GM23338 (cell line): ENCODE results near the gene RBM19. TPM values are rescaled to one million over a fixed set of nuclear protein-coding genes. Genes with fewer than 3 reads are reported as not detected.

ENCODE experiments used
- ATAC-seq: fragments of 200-7000 bp; cut with Tn5 transposase; 3 replicates; pipeline ENCODE4 v1.9.1; 2020
- DNase-seq: peaks from one replicate; pipeline ENCODE4 v3.0.0-alpha.2; 2015; ENCODE audit warnings: low spot score
- H2AFZ ChIP-seq: fragments of 200-600 bp; sonication (generic); 2 replicates; pipeline ENCODE4 v1.8.0; 2016; ENCODE audit warnings: antibody characterized with exemption, mild to moderate bottlenecking, moderate library complexity
- H3F3A ChIP-seq: fragments of 200-600 bp; sonication (generic); replicated peaks from 2 replicates; pipeline ENCODE4 v1.8.0; 2017; ENCODE audit warnings: antibody characterized with exemption, mixed run types, low read depth
- H3K27ac ChIP-seq: fragments of 200-600 bp; sonication (generic); 2 replicates; pipeline ENCODE4 v1.6.1; 2016; ENCODE audit warnings: low read depth
- H3K27me3 ChIP-seq: fragments of 200-600 bp; sonication (generic); 2 replicates; pipeline ENCODE4 v1.8.0; 2016; ENCODE audit warnings: mild to moderate bottlenecking, mixed run types, moderate library complexity; ENCODE audit not compliant: insufficient read depth
- H3K36me3 ChIP-seq: fragments of 200-600 bp; sonication (generic); 2 replicates; pipeline ENCODE4 v1.8.0; 2016; ENCODE audit warnings: mild to moderate bottlenecking; ENCODE audit not compliant: insufficient read depth
- H3K4me1 ChIP-seq: fragments of 200-600 bp; sonication (generic); 2 replicates; pipeline ENCODE4 v1.8.0; 2016; ENCODE audit warnings: mild to moderate bottlenecking, moderate library complexity; ENCODE audit not compliant: insufficient read depth
- H3K4me2 ChIP-seq: fragments of 200-600 bp; sonication (generic); 2 replicates; pipeline ENCODE4 v1.7.1; 2017; ENCODE audit warnings: mixed run types
- H3K4me3 ChIP-seq: fragments of 200-600 bp; sonication (generic); 2 replicates; pipeline ENCODE4 v1.6.1; 2016; ENCODE audit warnings: mixed run types
- H3K79me2 ChIP-seq: fragments of 200-600 bp; sonication (generic); replicated peaks from 2 replicates; pipeline ENCODE4 v1.8.0; 2017; ENCODE audit warnings: mild to moderate bottlenecking; ENCODE audit not compliant: insufficient read depth
- H3K9me2 ChIP-seq: fragments of 200-600 bp; sonication (generic); 2 replicates; pipeline ENCODE4 v1.8.0; 2017; ENCODE audit not compliant: insufficient read depth
- H4K20me1 ChIP-seq: fragments of 200-600 bp; sonication (generic); replicated peaks from 2 replicates; pipeline ENCODE4 v1.8.0; 2017; ENCODE audit warnings: mild to moderate bottlenecking; ENCODE audit not compliant: insufficient read depth
- H3K27ac Mint-ChIP-seq: 2 replicates; pipeline ENCODE4 v1.8.0; 2020; ENCODE audit warnings: inconsistent platforms, mild to moderate bottlenecking, moderate library complexity, mixed read lengths
- H3K27me3 Mint-ChIP-seq: 3 replicates; pipeline ENCODE4 v1.8.0; 2022; ENCODE audit warnings: low read depth, mild to moderate bottlenecking, moderate library complexity, mixed read lengths, inconsistent platforms; ENCODE audit not compliant: insufficient read depth, poor library complexity
- H3K36me3 Mint-ChIP-seq: 3 replicates; pipeline ENCODE4 v1.8.0; 2021; ENCODE audit warnings: low read depth, mild to moderate bottlenecking, inconsistent platforms, moderate library complexity, mixed read lengths
- H3K4me1 Mint-ChIP-seq: 3 replicates; pipeline ENCODE4 v1.8.0; 2020; ENCODE audit warnings: mild to moderate bottlenecking, inconsistent platforms, mixed read lengths
- H3K4me3 Mint-ChIP-seq: 3 replicates; pipeline ENCODE4 v1.8.0; 2021; ENCODE audit warnings: moderate library complexity, mild to moderate bottlenecking, inconsistent platforms, mixed read lengths
- H3K9me3 Mint-ChIP-seq: 3 replicates; pipeline ENCODE4 v1.8.0; 2020; ENCODE audit warnings: moderate library complexity, mild to moderate bottlenecking, inconsistent platforms, mixed read lengths
- EZH2 ChIP-seq: fragments of 200-600 bp; sonication (generic); IDR thresholded peaks from one replicate; pipeline ENCODE4 v1.8.0; 2017; ENCODE audit warnings: antibody characterized with exemption, mild to moderate bottlenecking, low read depth; ENCODE audit not compliant: unreplicated experiment
- JUNB ChIP-seq: IDR thresholded peaks from one replicate; pipeline ENCODE4 v1.6.1; 2016; ENCODE audit warnings: antibody characterized with exemption; ENCODE audit not compliant: unreplicated experiment
- POLR2AphosphoS5 ChIP-seq: IDR thresholded peaks from 2 replicates; pipeline ENCODE4 v1.6.1; 2016; ENCODE audit warnings: antibody characterized with exemption, low read depth
- ZNF114 ChIP-seq: fragments of 250-450 bp; sonication (Bioruptor Pico); IDR thresholded peaks from 2 replicates; pipeline ENCODE4 v1.5.0; 2020; ENCODE audit warnings: mild to moderate bottlenecking, moderate library complexity
- polyA plus RNA-seq: library from polyadenylated mRNA; unstranded; fragments of >200 nt; fragmentation: Nextera tagmentation; extraction: Ambion mirVana; gene quantifications from 2 replicates; pipeline ENCODE4 v1.2.1, GENCODE V29; 2016
- total RNA-seq: library from RNA; depleted of rRNA; stranded (reverse); fragments of >200 nt; shearing (Covaris generic); gene quantifications from 2 replicates; pipeline ENCODE4 v1.2.3, GENCODE V29; 2014
- TF ChIP-seq, protein P1 (sequence below): fragments of 250-450 bp; sonication (Bioruptor Pico); IDR thresholded peaks from 2 replicates; pipeline ENCODE4 v1.5.0; 2020; ENCODE audit warnings: mild to moderate bottlenecking, moderate library complexity
- TF ChIP-seq, protein P2 (sequence below): IDR thresholded peaks from 2 replicates; pipeline ENCODE4 v1.6.1; 2016; ENCODE audit warnings: antibody characterized with exemption

Gene RBM19
- total and polyA plus RNA-seq, 2 experiments from 2014 or later = 43.4 to 56.7 TPM

DNA sequence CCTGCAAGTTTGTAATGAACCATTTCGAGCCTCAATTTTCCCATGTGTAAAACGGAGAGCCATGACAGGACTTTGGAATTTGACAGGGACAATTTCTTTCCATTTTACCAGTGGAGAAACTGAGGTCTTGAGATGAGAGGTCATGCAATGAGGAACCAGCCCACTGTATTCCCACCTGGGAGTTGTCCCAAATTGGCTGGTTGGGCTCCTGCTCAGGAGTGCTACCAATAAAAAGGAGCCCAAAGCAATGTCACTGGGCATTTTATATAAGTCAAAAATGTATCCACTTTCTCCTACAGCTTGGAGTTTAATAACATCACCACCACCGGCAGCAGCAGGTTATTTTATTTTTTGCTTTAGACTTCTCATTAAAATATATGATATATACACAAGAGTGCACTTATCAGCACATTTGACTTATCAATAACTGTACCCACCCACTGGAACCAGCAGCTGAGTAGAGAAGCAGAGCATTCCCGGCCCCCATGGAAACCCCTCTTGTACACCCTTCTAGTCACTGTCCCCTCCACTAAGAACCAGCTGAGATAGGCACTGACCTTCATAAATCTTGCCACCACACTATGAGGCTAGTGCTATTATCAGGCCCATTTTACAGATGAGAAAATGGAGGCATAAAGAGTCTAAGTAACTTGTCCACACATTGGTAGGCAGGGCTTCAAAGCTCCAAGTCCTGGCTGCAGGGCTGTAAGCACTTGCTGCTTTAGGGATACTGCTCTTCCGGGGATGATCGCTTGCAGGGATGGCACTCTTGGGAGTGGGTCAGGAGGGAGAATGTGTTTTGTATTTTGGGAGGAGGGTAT, 25.3 kb upstream of the RBM19 start (continued):
- TF ChIP-seq, protein P1, sequence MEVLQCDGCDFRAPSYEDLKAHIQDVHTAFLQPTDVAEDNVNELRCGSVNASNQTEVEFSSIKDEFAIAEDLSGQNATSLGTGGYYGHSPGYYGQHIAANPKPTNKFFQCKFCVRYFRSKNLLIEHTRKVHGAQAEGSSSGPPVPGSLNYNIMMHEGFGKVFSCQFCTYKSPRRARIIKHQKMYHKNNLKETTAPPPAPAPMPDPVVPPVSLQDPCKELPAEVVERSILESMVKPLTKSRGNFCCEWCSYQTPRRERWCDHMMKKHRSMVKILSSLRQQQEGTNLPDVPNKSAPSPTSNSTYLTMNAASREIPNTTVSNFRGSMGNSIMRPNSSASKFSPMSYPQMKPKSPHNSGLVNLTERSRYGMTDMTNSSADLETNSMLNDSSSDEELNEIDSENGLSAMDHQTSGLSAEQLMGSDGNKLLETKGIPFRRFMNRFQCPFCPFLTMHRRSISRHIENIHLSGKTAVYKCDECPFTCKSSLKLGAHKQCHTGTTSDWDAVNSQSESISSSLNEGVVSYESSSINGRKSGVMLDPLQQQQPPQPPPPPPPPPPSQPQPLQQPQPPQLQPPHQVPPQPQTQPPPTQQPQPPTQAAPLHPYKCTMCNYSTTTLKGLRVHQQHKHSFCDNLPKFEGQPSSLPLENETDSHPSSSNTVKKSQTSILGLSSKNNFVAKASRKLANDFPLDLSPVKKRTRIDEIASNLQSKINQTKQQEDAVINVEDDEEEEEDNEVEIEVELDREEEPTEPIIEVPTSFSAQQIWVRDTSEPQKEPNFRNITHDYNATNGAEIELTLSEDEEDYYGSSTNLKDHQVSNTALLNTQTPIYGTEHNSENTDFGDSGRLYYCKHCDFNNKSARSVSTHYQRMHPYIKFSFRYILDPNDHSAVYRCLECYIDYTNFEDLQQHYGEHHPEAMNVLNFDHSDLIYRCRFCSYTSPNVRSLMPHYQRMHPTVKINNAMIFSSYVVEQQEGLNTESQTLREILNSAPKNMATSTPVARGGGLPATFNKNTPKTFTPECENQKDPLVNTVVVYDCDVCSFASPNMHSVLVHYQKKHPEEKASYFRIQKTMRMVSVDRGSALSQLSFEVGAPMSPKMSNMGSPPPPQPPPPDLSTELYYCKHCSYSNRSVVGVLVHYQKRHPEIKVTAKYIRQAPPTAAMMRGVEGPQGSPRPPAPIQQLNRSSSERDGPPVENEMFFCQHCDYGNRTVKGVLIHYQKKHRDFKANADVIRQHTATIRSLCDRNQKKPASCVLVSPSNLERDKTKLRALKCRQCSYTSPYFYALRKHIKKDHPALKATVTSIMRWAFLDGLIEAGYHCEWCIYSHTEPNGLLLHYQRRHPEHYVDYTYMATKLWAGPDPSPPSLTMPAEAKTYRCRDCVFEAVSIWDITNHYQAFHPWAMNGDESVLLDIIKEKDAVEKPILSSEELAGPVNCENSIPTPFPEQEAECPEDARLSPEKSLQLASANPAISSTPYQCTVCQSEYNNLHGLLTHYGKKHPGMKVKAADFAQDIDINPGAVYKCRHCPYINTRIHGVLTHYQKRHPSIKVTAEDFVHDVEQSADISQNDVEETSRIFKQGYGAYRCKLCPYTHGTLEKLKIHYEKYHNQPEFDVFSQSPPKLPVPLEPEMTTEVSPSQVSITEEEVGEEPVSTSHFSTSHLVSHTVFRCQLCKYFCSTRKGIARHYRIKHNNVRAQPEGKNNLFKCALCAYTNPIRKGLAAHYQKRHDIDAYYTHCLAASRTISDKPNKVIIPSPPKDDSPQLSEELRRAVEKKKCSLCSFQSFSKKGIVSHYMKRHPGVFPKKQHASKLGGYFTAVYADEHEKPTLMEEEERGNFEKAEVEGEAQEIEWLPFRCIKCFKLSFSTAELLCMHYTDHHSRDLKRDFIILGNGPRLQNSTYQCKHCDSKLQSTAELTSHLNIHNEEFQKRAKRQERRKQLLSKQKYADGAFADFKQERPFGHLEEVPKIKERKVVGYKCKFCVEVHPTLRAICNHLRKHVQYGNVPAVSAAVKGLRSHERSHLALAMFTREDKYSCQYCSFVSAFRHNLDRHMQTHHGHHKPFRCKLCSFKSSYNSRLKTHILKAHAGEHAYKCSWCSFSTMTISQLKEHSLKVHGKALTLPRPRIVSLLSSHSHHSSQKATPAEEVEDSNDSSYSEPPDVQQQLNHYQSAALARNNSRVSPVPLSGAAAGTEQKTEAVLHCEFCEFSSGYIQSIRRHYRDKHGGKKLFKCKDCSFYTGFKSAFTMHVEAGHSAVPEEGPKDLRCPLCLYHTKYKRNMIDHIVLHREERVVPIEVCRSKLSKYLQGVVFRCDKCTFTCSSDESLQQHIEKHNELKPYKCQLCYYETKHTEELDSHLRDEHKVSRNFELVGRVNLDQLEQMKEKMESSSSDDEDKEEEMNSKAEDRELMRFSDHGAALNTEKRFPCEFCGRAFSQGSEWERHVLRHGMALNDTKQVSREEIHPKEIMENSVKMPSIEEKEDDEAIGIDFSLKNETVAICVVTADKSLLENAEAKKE = no peak

DNA sequence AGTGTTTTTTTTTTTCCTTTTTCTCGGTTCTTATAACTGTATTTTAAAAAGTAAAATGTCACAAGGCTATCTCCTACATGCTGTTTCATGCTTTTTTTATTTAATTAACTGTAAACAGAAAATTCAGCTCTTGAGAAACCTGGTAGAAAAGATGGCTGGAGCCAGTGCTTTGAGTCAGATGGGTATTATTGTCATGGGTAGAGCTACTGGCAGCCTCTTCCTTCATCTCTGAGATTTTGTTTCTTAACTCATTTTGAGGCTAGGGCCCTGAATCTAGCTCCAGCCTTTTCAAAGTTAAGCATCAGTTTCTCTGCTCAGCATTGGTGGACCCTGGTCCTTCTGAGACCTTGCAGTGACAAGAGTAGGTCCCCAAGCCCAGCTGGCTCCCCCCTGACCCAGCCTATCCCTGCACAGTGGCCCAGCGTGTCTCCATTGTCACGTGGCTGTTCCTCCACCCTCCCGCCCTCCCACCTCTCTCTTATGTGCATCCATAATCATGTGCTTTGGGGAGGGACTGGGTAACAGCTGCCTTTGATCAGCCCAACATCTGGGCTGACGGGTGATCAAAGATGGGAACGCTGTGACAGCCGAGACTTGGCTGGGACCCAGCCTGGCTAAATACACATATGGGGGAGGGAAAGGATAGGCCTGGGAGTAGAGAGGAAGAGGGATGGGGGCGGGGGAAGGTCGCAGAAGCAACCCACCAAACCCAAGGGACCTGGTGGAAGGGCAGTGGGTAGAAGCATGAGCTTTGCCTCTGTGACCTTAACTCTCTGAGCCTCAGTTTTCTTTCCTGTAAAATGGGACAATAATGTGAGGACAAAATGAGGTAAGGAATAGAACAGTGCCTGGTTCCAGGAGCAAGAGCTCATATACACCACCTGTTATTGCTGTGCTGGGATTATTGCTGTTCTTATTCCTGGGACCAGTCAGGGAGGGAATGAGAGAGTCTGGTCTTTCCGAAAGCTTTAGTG, 24.4 kb upstream of the RBM19 start:
- H3K4me2 ChIP-seq = no peak overlapping the region
- Mint-ChIP-seq H3K27me3 (peaks cover 4% of the 10 kb centered on the region), H3K4me1 (0 out of 3 replicates have a peak, but pooled peaks cover 2% of the 10 kb centered on the region), H3K27ac (no peak overlapping the region), H3K9me3 (no peaks in the 10 kb centered on the region), H3K36me3 (no peaks in the 10 kb centered on the region), H3K4me3 (no peak overlapping the region)
- no peaks in the 10 kb centered on the region for H3F3A ChIP-seq
- H3K27me3 ChIP-seq = no peaks in the 10 kb centered on the region
- no peak overlapping the region for H3K4me3 ChIP-seq
- H3K9me2 ChIP-seq = no peaks in the 10 kb centered on the region
- H3K79me2 ChIP-seq = no peaks in the 10 kb centered on the region
- H2AFZ ChIP-seq = no peak overlapping the region
- TF ChIP-seq EZH2 (no peak), JUNB (no peak), ZNF114 (CRISPR knock-in tag) (no peak), POLR2AphosphoS5 (no peak)
- TF ChIP-seq, protein P2, sequence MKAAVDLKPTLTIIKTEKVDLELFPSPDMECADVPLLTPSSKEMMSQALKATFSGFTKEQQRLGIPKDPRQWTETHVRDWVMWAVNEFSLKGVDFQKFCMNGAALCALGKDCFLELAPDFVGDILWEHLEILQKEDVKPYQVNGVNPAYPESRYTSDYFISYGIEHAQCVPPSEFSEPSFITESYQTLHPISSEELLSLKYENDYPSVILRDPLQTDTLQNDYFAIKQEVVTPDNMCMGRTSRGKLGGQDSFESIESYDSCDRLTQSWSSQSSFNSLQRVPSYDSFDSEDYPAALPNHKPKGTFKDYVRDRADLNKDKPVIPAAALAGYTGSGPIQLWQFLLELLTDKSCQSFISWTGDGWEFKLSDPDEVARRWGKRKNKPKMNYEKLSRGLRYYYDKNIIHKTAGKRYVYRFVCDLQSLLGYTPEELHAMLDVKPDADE = no peak
- no peaks in the 10 kb centered on the region for H3K4me1 ChIP-seq
- H3K36me3 ChIP-seq = no peaks in the 10 kb centered on the region
- DNase-seq = no peak
- no peak overlapping the region for H3K27ac ChIP-seq
- no peak for ATAC-seq
- no peaks in the 10 kb centered on the region for H4K20me1 ChIP-seq
